H9 (cell line): ENCODE data around the gene KRT6C. TPM values are rescaled to one million over a fixed set of nuclear protein-coding genes. Genes with fewer than 3 reads are reported as not detected.

Experiments
- DNase-seq: peaks from one replicate; pipeline ENCODE4 v3.0.0-alpha.2; 2017
- H2AFZ ChIP-seq: one replicate; pipeline ENCODE4 v1.6.1; 2013; ENCODE audit warnings: mild to moderate bottlenecking, low read length, control low read depth, moderate library complexity
- H2AK5ac ChIP-seq: 2 replicates; pipeline ENCODE4 v1.6.1; 2013; ENCODE audit warnings: low read length, control low read depth, mixed read lengths; ENCODE audit not compliant: insufficient read length
- H2BK120ac ChIP-seq: one replicate; pipeline ENCODE4 v1.6.1; 2013; ENCODE audit warnings: low read depth, mild to moderate bottlenecking, low read length, control low read depth, inconsistent platforms; ENCODE audit not compliant: poor library complexity, severe bottlenecking
- H2BK12ac ChIP-seq: 2 replicates; pipeline ENCODE4 v1.6.1; 2013; ENCODE audit warnings: low read length, control low read depth, mixed read lengths, low read depth; ENCODE audit not compliant: insufficient read length
- H2BK15ac ChIP-seq: 2 replicates; pipeline ENCODE4 v1.6.1; 2013; ENCODE audit warnings: low read depth, low read length, control low read depth
- H2BK20ac ChIP-seq: one replicate; pipeline ENCODE4 v1.6.1; 2013; ENCODE audit warnings: low read depth, mild to moderate bottlenecking, low read length, control low read depth, inconsistent platforms; ENCODE audit not compliant: poor library complexity, severe bottlenecking
- H2BK5ac ChIP-seq: 2 replicates; pipeline ENCODE4 v1.6.1; 2013; ENCODE audit warnings: low read length, control low read depth, mixed read lengths; ENCODE audit not compliant: insufficient read length
- H3K14ac ChIP-seq: 2 replicates; pipeline ENCODE4 v1.6.1; 2013; ENCODE audit warnings: low read length, control low read depth; ENCODE audit not compliant: insufficient read depth
- H3K18ac ChIP-seq: 2 replicates; pipeline ENCODE4 v1.6.1; 2013; ENCODE audit warnings: low read depth, mild to moderate bottlenecking, mixed read lengths, low read length, control low read depth; ENCODE audit not compliant: insufficient read length
- H3K23ac ChIP-seq: 2 replicates; pipeline ENCODE4 v1.6.1; 2013; ENCODE audit warnings: low read length, control low read depth, mixed read lengths, low read depth; ENCODE audit not compliant: insufficient read length
- H3K23me2 ChIP-seq: 2 replicates; pipeline ENCODE4 v1.6.1; 2013; ENCODE audit warnings: low read depth, mild to moderate bottlenecking, mixed read lengths, low read length, control low read depth; ENCODE audit not compliant: insufficient read length, poor library complexity, severe bottlenecking
- H3K27ac ChIP-seq: 2 replicates; pipeline ENCODE4 v1.5.1; 2013; ENCODE audit warnings: low read length, control low read depth, mixed read lengths, low read depth; ENCODE audit not compliant: insufficient read length
- H3K27me3 ChIP-seq: 2 replicates; pipeline ENCODE4 v1.6.1; 2013; ENCODE audit warnings: low read length, control low read depth, inconsistent platforms; ENCODE audit not compliant: insufficient read depth
- H3K4ac ChIP-seq: 2 replicates; pipeline ENCODE4 v1.6.1; 2013; ENCODE audit warnings: low read depth, mild to moderate bottlenecking, control low read depth, inconsistent platforms, low read length, moderate library complexity
- H3K4me1 ChIP-seq: 2 replicates; pipeline ENCODE4 v1.6.1; 2013; ENCODE audit warnings: low read length, control low read depth, inconsistent platforms; ENCODE audit not compliant: insufficient read depth
- H3K4me2 ChIP-seq: 2 replicates; pipeline ENCODE4 v1.6.1; 2013; ENCODE audit warnings: low read length, control low read depth, mixed read lengths; ENCODE audit not compliant: insufficient read length, insufficient read depth
- H3K56ac ChIP-seq: 2 replicates; pipeline ENCODE4 v1.6.1; 2013; ENCODE audit warnings: low read depth, mild to moderate bottlenecking, mixed read lengths, low read length, control low read depth; ENCODE audit not compliant: insufficient read length
- H3K79me1 ChIP-seq: 2 replicates; pipeline ENCODE4 v1.6.1; 2013; ENCODE audit warnings: low read depth, mild to moderate bottlenecking, moderate library complexity, low read length, control low read depth, inconsistent platforms; ENCODE audit not compliant: insufficient read depth, poor library complexity, severe bottlenecking
- H3K79me2 ChIP-seq: 2 replicates; pipeline ENCODE4 v1.6.1; 2013; ENCODE audit warnings: low read length, control low read depth, inconsistent platforms; ENCODE audit not compliant: insufficient read depth
- H3K9ac ChIP-seq: 2 replicates; pipeline ENCODE4 v1.6.1; 2013; ENCODE audit warnings: low read length, control low read depth, mixed read lengths; ENCODE audit not compliant: insufficient read length; ENCODE audit errors: extremely low read depth
- H3K9me3 ChIP-seq: one replicate; pipeline ENCODE4 v1.6.1; 2013; ENCODE audit warnings: low read depth, low read length, inconsistent platforms; ENCODE audit not compliant: control insufficient read depth
- H3T11ph ChIP-seq: one replicate; pipeline ENCODE4 v1.6.1; 2013; ENCODE audit warnings: mild to moderate bottlenecking, low read length, control low read depth, inconsistent platforms
- H4K20me1 ChIP-seq: one replicate; pipeline ENCODE4 v1.6.1; 2013; ENCODE audit not compliant: control insufficient read depth, insufficient read length, insufficient read depth
- H4K5ac ChIP-seq: 2 replicates; pipeline ENCODE4 v1.6.1; 2013; ENCODE audit warnings: low read depth, mild to moderate bottlenecking, mixed read lengths, low read length, control low read depth; ENCODE audit not compliant: insufficient read length
- H4K8ac ChIP-seq: replicated peaks from 2 replicates; pipeline ENCODE4 v1.6.1; 2013; ENCODE audit warnings: low read length, control low read depth, mixed read lengths, low read depth; ENCODE audit not compliant: insufficient read length
- H4K91ac ChIP-seq: 2 replicates; pipeline ENCODE4 v1.6.1; 2013; ENCODE audit warnings: low read depth, mild to moderate bottlenecking, moderate library complexity, mixed read lengths, low read length, control low read depth; ENCODE audit not compliant: insufficient read length
- H3K27ac Mint-ChIP-seq, 3 experiments: 2 replicates in 2 of 3; 3 replicates in 1 of 3; pipeline ENCODE4 v1.8.0; 2020 to 2021; ENCODE audit warnings: mixed read lengths in 3 of 3, mild to moderate bottlenecking in 1 of 3, moderate library complexity in 1 of 3
- H3K27me3 Mint-ChIP-seq: 2 replicates; pipeline ENCODE4 v1.8.0; 2021; ENCODE audit warnings: low read depth, mild to moderate bottlenecking, moderate library complexity, mixed read lengths
- H3K36me3 Mint-ChIP-seq, 3 experiments: 2 replicates in 2 of 3; 3 replicates in 1 of 3; pipeline ENCODE4 v1.8.0; 2020 to 2021; ENCODE audit warnings: low read depth in 3 of 3, mixed read lengths in 3 of 3; ENCODE audit not compliant: insufficient read depth in 1 of 3
- H3K4me1 Mint-ChIP-seq, 2 experiments: 2 replicates each; pipeline ENCODE4 v1.8.0; 2020; ENCODE audit warnings: mixed read lengths in 2 of 2
- H3K4me3 Mint-ChIP-seq, 2 experiments: 2 replicates in 1 of 2; 3 replicates in 1 of 2; pipeline ENCODE4 v1.8.0; 2020 to 2021; ENCODE audit warnings: mild to moderate bottlenecking in 2 of 2, mixed read lengths in 2 of 2, moderate library complexity in 1 of 2
- H3K9me3 Mint-ChIP-seq, 2 experiments: 2 replicates in 1 of 2; 3 replicates in 1 of 2; pipeline ENCODE4 v1.8.0; 2020; ENCODE audit warnings: mild to moderate bottlenecking in 2 of 2, mixed read lengths in 2 of 2, moderate library complexity in 1 of 2
- WGBS: extraction: QIAGEN DNeasy Blood & Tissue Kit; methylation state at CpG from one replicate; pipeline ENCODE4 v1.1.7; 2013; ENCODE audit warnings: missing lambda C conversion rate, low lambda C conversion rate, mixed read lengths; ENCODE audit not compliant: insufficient read length; ENCODE audit errors: extremely low coverage; 5-methylcytosine and 5-hydroxymethylcytosine counted together
- total RNA-seq: library from RNA; stranded (reverse); gene quantifications from 2 replicates; pipeline ENCODE4 v1.2.1, GENCODE V29; 2021
- TF ChIP-seq, protein P1 (sequence below): fragments of 200-600 bp; sonication (generic); conservative IDR thresholded peaks from 3 replicates; pipeline ENCODE4 v1.8.0; 2021; ENCODE audit warnings: antibody characterized with exemption, mild to moderate bottlenecking

KRT6C gene
- total RNA-seq, 1 experiment from 2014 or later: not detected

DNA sequence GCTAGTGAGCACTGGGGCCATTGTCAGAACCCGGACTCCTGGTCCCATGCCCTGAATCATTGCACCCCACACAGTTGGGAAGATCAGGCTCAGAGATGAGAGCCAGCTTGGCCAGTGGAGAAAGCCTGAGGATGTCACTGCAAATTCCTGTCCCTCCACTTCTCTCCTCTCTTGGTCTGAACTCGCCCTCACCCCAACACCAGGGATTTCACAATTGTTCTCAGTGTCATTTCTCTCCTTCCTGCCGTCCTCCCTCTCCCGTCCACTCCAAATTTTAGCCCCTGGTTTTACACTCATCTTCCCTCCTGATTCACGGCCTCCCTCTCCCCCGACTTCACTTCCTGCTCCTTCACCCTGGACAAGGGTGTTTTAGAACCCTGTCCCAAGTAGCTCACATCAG lies 50.6 kb downstream of the KRT6C start:
- Mint-ChIP-seq H3K27me3 (peaks cover 10% of the 10 kb centered on the region), H3K9me3 (no peaks in the 10 kb centered on the region), H3K36me3 (no peaks in the 10 kb centered on the region), H3K27ac (no peak overlapping the region), H3K4me1 (peaks cover 9 to 13% of the 10 kb centered on the region in 2 experiments; a peak in 3 of 4 replicates), H3K4me3 (no peak overlapping the region)
- Histone ChIP-seq H4K20me1 (no peaks in the 10 kb centered on the region), H2BK15ac (no peak overlapping the region), H3K27me3 (no peaks in the 10 kb centered on the region), H4K91ac (no peak overlapping the region), H3K9ac (no peak overlapping the region), H3K79me2 (peaks cover 2% of the 10 kb centered on the region; the same call in 1 of the 2 replicates), H3K18ac (no peak overlapping the region), H3K79me1 (no peaks in the 10 kb centered on the region), H2BK120ac (no peak overlapping the region), H3K4ac (no peak overlapping the region), H3T11ph (no peak overlapping the region), H2AK5ac (no peak overlapping the region), H3K23me2 (no peaks in the 10 kb centered on the region), H4K8ac (no peak overlapping the region), H2AFZ (no peak overlapping the region), H3K4me2 (no peak overlapping the region), H3K14ac (no peak overlapping the region), H3K27ac (no peak overlapping the region), H2BK5ac (no peak overlapping the region), H3K9me3 (no peaks in the 10 kb centered on the region), H4K5ac (no peak overlapping the region), H3K4me1 (no peaks in the 10 kb centered on the region), H2BK20ac (no peak overlapping the region), H2BK12ac (no peak overlapping the region), H3K23ac (no peak overlapping the region), H3K56ac (no peak overlapping the region)
- DNase-seq: no peak
- TF ChIP-seq, protein P1, sequence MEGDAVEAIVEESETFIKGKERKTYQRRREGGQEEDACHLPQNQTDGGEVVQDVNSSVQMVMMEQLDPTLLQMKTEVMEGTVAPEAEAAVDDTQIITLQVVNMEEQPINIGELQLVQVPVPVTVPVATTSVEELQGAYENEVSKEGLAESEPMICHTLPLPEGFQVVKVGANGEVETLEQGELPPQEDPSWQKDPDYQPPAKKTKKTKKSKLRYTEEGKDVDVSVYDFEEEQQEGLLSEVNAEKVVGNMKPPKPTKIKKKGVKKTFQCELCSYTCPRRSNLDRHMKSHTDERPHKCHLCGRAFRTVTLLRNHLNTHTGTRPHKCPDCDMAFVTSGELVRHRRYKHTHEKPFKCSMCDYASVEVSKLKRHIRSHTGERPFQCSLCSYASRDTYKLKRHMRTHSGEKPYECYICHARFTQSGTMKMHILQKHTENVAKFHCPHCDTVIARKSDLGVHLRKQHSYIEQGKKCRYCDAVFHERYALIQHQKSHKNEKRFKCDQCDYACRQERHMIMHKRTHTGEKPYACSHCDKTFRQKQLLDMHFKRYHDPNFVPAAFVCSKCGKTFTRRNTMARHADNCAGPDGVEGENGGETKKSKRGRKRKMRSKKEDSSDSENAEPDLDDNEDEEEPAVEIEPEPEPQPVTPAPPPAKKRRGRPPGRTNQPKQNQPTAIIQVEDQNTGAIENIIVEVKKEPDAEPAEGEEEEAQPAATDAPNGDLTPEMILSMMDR: no peak
- no CpG with 5 or more reads among the region's 6 CpGs for WGBS
